DMS53 treated with DMSO at 0.1 percent for 48 hours (cell line): ENCODE results near the gene CRB2.

Experiments
- DNase-seq: peaks from one replicate; lab custom pipeline; 2025; ENCODE audit not compliant: unreplicated experiment; lab: John Stamatoyannopoulos, UW

CRB2 gene

DNA sequence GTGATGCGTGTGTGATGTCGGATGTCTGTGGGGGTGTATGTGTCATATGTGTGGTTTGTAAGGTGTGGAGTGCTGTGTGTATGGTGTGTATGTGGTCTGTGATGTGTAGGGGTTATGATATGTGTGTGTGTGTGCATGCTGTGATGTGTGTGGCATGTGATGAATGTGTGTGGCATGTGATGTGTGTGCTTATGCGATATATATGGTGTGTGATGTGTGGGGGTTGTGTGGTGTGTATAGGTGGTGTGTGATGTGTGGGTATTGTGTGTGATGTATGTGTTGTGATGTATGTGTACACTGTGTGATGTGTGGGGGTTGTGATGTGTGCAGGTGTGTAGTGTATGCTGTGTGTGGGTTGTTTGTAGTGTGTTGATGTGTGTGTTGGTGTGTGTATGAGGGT is 9.2 kb upstream of the CRB2 start:
- no peak for DNase-seq

GRCh38 chr9:123347289-123348060 is 8.5 kb upstream of the CRB2 start:
- DNase-seq: no peak

DNA sequence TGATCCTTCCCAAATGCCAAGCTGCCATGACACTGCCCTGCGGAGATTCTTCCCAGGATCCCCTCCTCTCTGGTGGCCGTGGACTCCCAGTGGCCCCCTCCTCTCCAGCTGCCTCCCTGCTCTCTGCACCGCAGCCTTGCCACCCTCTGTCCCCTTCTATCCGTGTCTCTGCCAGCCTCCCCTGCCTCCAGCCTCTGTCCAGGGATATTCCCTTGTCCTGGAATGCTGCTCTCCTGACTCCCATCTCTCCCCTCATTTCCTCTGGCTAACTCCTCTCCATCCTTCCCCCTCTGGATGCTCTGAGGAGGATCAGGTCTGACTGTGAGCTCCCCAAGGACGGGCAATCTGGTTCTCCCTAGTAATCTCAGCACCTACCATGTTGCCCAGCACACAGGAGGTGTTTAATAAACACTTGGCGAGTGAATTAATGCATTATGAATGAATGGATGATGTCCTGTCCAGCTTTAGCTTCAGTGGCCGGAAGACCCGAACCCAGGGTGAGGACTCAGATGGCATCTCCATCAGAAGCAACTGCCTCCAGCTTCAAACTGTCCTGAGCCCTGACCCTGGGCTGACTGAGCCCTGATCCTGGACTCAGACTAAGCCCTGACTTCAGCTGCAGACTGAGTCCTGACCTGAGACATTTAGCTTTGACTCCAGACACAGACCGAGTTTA is 7.5 kb upstream of the CRB2 start:
- no peak for DNase-seq

- DNase-seq: no peak
These were observed 7.0 kb upstream of the CRB2 start for GRCh38 chr9:123349033-123349432.

GRCh38 chr9:123349691-123350480 is 6.1 kb upstream of the CRB2 start:
- peak; percentile 54 for DNase-seq

DNA sequence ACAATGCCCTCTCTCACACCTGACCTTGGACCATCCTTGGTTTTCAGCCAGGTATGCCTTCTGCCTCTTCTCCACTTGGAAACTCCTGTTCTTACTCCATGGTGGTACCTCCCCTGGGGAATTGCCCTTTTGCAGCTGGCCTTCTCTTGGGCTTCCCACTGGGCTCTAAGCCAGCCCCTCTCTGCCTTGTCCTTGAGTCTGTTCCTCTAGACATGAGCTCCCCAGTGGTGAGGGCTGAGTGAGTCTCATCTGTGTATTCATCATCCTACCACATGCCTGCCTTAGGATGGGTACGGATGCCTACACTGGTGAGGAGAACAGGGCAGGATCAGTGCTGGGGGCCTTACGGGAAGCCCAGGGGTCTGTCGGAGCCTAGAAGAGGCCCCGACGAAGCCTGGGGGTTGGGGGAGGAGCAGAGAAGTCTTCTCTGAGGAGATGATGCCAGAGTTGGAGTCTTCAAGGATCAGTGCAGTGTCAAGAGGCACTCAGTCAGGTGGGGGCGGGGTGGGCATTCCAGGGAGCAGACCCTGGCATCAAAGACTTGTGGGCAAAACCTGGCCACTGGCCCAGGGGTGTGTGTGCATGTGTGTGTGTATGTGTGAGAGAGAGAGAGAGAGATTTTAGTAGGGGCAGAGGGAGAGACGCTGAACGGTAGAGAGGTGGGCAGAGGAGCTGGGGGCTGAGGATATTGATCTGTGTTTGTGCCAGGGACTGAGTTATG is 5.2 kb upstream of the CRB2 start:
- no peak for DNase-seq

DNA sequence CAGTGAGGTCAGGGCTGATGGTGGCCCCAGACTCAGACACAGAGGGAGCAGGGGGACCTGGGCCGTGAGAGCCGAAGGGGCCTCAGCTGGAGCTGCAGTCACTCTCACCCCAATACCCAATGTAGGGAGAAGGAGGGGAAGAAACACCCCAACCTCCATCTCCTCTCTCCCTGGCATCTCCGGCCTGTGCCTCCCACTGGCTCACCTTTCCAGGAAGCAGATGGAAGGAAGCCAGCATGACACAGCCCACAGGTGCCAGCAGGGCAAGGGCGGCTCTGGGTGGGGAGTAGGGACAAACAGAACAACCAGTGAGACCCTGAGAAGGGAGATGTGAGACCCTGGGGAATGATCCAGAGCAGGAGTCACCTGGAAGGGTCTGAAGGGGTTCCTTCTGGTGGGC is 3.0 kb upstream of the CRB2 start:
- no peak for DNase-seq

GRCh38 chr9:123353984-123354591 is 1.9 kb upstream of the CRB2 start:
- DNase-seq: peak; percentile 20

- DNase-seq: no peak
These were observed 1.0 kb upstream of the CRB2 start for GRCh38 chr9:123354806-123355508.

DNA sequence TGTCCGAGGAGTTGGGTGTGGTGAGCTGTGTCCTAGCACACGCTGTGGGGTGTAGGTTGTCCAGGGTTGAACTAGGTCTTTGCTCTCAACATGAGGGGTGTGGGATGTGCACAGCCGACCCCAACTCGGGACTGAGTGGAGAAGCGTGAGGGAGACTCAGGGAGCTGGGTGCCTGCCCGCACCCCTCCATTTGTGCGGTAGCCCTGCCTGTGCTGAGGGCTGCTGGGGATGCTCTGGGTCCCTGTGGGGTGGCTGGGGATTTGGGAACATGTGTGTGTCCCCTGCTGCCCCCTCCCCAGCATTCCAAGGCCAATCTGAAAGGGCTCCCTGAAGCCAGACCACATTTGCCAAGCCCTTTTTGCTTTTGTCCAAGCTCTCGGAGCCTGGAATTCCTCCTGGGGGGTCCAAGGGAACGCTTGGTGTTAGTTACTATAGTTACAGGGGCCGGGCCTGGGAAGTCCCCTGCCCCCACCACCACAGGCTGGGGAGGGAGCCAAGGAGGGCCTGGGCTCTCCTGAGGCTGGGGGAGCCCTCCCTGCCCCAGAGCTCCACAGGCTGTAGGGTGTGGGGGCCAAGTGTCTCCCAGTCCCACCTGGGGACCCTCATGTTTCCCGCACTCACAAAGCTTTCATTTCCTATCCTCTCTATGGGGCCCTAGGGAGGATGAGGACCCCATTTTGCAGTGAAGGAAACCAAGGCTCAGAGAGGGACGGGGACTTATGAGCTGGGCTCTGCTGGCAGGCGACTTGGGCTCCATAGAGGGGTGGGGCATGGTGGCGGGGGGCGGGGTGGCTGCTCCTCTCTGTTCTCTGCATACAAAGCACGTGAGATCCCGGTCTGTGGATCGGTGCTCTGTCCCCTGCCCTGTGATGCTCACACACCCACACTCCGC is 1.1 kb downstream of the CRB2 start:
- no peak for DNase-seq

DNA sequence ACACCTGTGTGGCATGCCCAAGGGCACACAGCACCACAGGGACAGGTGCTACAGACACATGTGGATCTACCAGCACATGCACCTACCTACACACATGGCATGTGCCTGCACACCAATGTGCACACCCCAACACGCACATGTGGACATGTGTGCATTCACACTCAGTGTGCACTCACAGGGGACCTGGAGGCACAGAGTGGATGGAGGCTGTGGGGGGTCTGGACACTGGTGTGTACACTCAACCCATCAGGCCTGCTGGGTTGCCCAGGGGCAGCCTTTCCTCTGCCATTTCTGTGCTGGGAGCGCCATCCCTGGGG is 1.7 kb downstream of the CRB2 start:
- no peak for DNase-seq

DNA sequence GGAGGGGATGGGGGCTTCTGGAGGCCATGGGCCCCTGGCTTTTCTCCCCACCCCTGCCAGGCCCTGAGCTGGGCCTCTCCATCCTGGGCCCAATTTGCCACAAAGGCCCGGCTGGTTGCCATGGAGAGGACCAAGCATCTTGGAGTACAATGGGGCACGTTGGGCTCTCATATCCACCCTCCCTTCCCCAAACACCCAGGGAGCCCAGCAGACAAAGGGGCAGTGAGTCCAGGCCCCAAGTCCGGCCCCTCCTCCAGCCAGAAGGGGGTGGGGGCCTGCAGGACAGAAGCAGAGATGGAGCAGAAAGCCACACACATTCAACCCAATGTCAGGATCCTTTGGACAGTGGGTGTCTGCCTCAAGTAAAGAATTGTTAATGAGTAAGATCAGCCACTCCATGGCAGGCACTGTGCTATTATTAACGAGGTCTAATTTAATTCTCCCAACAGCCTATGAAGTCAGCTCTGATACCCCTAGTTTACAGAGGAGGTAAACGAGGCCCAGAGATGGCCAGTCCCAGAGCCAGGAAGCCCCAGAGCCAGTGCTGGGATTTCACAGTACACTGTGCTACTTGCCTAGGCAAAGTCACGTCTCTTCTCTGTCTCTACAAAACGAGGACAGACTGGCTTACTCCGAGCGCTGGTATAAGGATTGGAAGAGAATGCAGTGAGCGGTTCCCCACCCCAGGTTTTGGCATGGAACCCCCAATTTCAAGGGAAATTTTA is 2.3 kb downstream of the CRB2 start:
- DNase-seq: no peak

GRCh38 chr9:123359106-123359505 is 3.1 kb downstream of the CRB2 start:
- no peak for DNase-seq

- peak; percentile 82 for DNase-seq
These were observed 3.5 kb downstream of the CRB2 start for GRCh38 chr9:123359546-123359945.

GRCh38 chr9:123360161-123361085 is 4.4 kb downstream of the CRB2 start:
- DNase-seq: peak; percentile 40

DNA sequence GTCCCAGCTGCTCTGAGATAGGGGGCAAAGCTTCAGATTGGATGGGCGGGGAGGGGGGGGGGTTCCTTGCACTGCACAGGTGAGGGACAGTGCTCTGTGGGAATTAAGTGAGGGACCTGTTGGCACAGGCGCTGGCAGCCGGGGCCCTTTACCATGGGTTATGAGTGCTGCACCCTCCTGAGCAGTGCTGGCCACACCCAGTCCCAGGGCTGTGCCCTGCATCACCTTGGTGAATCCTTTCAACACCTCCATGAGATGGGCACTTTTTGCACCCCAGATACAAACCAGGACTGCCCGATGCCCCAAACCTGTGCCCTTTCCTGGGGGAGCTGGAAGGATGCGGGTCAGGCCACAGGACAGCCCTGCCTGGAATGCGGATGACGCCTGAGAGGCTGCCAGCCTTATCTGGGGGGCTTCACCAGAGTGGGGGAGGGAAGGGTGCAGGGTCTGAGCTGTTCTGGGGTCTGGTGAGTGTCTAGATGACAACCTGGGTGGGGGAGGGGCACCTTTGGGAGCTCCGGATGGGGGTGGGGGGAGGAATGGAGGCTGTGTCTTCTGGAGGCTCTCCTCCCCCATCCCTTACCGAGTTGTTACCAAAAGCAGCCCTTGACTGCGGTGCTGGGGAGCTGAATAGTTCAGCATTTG is 5.2 kb downstream of the CRB2 start:
- DNase-seq: no peak
